HEK293 (cell line): ENCODE data around the gene RSL1D1.

ENCODE experiments used
- CTCF ChIA-PET: fragments of 350-600 bp; formaldehyde crosslinking; extraction: SDS; loops from one replicate; lab custom pipeline; 2021; ENCODE audit warnings: antibody characterized with exemption; lab: Yijun Ruan, JAX
- POLR2A ChIA-PET: fragments of 300-600 bp; formaldehyde crosslinking; extraction: SDS; loops from one replicate; lab custom pipeline; 2020; ENCODE audit warnings: antibody characterized with exemption, inconsistent platforms; lab: Yijun Ruan, JAX
- H3K27ac ChIP-seq: fragments of 200-500 bp; sonication (Bioruptor generic); 2 replicates; pipeline ENCODE4 v1.5.1; 2014; ENCODE audit warnings: low read depth, low read length, control low read depth, inconsistent platforms; ENCODE audit errors: extremely low read depth
- H3K36me3 ChIP-seq, 2 experiments: fragments of 200-500 bp in 1 of 2; sonication (Bioruptor generic) in 1 of 2; 1 replicate in 1 of 2; 2 replicates in 1 of 2; pipeline ENCODE4 v1.5.1; 2014 to 2017; ENCODE audit warnings: inconsistent platforms in 2 of 2, low read length in 2 of 2; ENCODE audit not compliant: control insufficient read depth in 2 of 2, insufficient read depth in 1 of 2
- H3K4me1 ChIP-seq: fragments of 200-500 bp; sonication (Bioruptor generic); 2 replicates; pipeline ENCODE4 v1.5.1; 2014; ENCODE audit warnings: mild to moderate bottlenecking, low read length, inconsistent platforms; ENCODE audit not compliant: control insufficient read depth, insufficient read depth
- H3K4me3 ChIP-seq: 2 replicates; pipeline ENCODE4 v1.5.1; 2011; ENCODE audit warnings: low read depth, mild to moderate bottlenecking, control low read depth, low read length, moderate library complexity
- H3K9me3 ChIP-seq: fragments of 200-500 bp; sonication (Bioruptor generic); 2 replicates; pipeline ENCODE4 v1.5.1; 2014; ENCODE audit warnings: low read depth, low read length, inconsistent platforms; ENCODE audit not compliant: control insufficient read depth, insufficient read depth
- PRDM10 ChIP-seq: fragments of 450-650 bp; formaldehyde crosslinking; IDR thresholded peaks from 2 replicates; pipeline ENCODE4 v1.5.1; 2016; ENCODE audit warnings: missing biosample characterization, missing genetic modification characterization
- SCRT1 ChIP-seq: fragments of 450-650 bp; formaldehyde crosslinking; IDR thresholded peaks from 2 replicates; pipeline ENCODE4 v1.5.1; 2016; ENCODE audit warnings: missing biosample characterization, missing genetic modification characterization, borderline replicate concordance
- YY1 ChIP-seq: fragments of 450-650 bp; formaldehyde crosslinking; IDR thresholded peaks from 2 replicates; pipeline ENCODE4 v1.5.1; 2018; ENCODE audit warnings: missing biosample characterization, missing genetic modification characterization
- YY2 ChIP-seq: fragments of 450-650 bp; formaldehyde crosslinking; IDR thresholded peaks from 2 replicates; pipeline ENCODE4 v1.5.1; 2016; ENCODE audit warnings: missing biosample characterization, missing genetic modification characterization
- ZBTB11 ChIP-seq: fragments of 450-650 bp; formaldehyde crosslinking; conservative IDR thresholded peaks from 2 replicates; pipeline ENCODE4 v1.5.1; 2016; ENCODE audit warnings: low read depth, missing biosample characterization, missing genetic modification characterization
- ZBTB20 ChIP-seq: fragments of 450-650 bp; formaldehyde crosslinking; IDR thresholded peaks from 2 replicates; pipeline ENCODE4 v1.5.1; 2016; ENCODE audit warnings: missing biosample characterization, missing genetic modification characterization
- ZBTB6 ChIP-seq: fragments of 450-650 bp; formaldehyde crosslinking; IDR thresholded peaks from 2 replicates; pipeline ENCODE4 v1.5.1; 2017; ENCODE audit warnings: missing biosample characterization, missing genetic modification characterization
- ZIC2 ChIP-seq: fragments of 450-650 bp; formaldehyde crosslinking; IDR thresholded peaks from 2 replicates; pipeline ENCODE4 v1.5.1; 2016; ENCODE audit warnings: missing biosample characterization, missing genetic modification characterization
- ZNF112 ChIP-seq: fragments of 450-650 bp; formaldehyde crosslinking; IDR thresholded peaks from 2 replicates; pipeline ENCODE4 v1.5.0; 2017; ENCODE audit warnings: missing biosample characterization, missing genetic modification characterization
- ZNF146 ChIP-seq: fragments of 450-650 bp; formaldehyde crosslinking; IDR thresholded peaks from 2 replicates; pipeline ENCODE4 v1.5.1; 2016; ENCODE audit warnings: missing biosample characterization, missing genetic modification characterization
- ZNF24 ChIP-seq: fragments of 450-650 bp; formaldehyde crosslinking; IDR thresholded peaks from 2 replicates; pipeline ENCODE4 v1.5.1; 2016; ENCODE audit warnings: missing biosample characterization, missing genetic modification characterization
- ZNF548 ChIP-seq: fragments of 450-650 bp; formaldehyde crosslinking; IDR thresholded peaks from 2 replicates; pipeline ENCODE4 v1.5.1; 2016; ENCODE audit warnings: missing biosample characterization, missing genetic modification characterization
- ZNF600 ChIP-seq: fragments of 450-650 bp; formaldehyde crosslinking; IDR thresholded peaks from 2 replicates; pipeline ENCODE4 v1.5.1; 2016; ENCODE audit warnings: missing biosample characterization, missing genetic modification characterization
- ZNF629 ChIP-seq: fragments of 450-650 bp; formaldehyde crosslinking; IDR thresholded peaks from 2 replicates; pipeline ENCODE4 v1.5.1; 2017; ENCODE audit warnings: missing biosample characterization, missing genetic modification characterization
- ZNF639 ChIP-seq: fragments of 450-650 bp; formaldehyde crosslinking; IDR thresholded peaks from 2 replicates; pipeline ENCODE4 v1.5.1; 2016; ENCODE audit warnings: missing biosample characterization, missing genetic modification characterization
- ZNF76 ChIP-seq: fragments of 450-650 bp; formaldehyde crosslinking; IDR thresholded peaks from 2 replicates; pipeline ENCODE4; 2016; ENCODE audit warnings: low read depth, missing biosample characterization, missing genetic modification characterization, borderline replicate concordance
- TF ChIP-seq, protein P1 (sequence below): fragments of 450-650 bp; formaldehyde crosslinking; IDR thresholded peaks from 2 replicates; pipeline ENCODE4 v1.5.1; 2016; ENCODE audit warnings: missing biosample characterization, missing genetic modification characterization, borderline replicate concordance
- TF ChIP-seq, protein P2 (sequence below): sonication (generic); formaldehyde crosslinking; IDR thresholded peaks from 2 replicates; pipeline ENCODE4 v1.8.1; 2022; ENCODE audit warnings: mild to moderate bottlenecking, moderate library complexity, missing genetic modification reagents

RSL1D1 gene

DNA sequence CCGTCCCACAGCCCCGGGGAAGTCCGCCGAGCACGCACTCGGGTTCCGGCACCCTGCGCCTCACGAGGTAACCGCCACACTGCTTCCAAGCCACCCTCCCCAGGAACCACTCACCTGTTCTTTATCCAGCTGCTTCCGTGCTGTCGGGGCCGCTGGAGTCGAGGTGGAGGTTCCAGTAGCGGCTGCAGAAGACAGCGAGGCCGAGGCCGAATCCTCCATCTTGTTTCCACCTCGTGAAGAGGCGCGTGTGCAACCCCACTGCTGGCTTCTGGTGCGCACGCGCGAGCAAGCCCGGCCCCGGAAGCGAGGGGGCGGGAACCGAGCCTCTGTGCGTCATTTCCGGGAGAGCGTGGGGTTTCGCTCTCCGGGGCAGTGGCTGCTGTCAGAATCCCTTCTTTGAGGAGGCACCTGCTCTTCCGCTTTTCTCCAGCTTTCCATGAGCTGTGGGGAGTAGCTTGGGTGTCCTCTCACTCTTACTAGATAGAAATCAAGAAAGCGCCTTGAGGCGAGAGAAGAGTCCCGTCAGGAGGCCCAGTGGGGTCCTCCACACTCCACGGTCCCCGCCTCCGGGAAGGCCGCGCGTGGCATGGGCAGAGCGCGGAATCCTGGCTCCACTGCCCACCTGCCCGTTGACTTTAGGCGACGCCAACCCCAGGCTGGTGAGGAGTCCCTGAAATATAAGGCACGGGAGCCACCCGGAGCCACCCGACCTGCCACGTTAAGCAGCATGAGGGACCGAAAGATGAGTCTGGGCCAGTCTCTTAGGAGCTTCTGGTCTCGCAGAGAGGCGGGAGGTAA lies at the start of gene RSL1D1:
Gene RSL1D1, minus strand, starts transcription at position 249 of the 798 bp plus-strand sequence. Its CDS starts 30 bp downstream, at position 219.
- Histone ChIP-seq H3K4me3 (peak within 1 kb of the TSS; percentile 91), H3K36me3 (peaks cover 33 to 44% of the 10 kb centered on the region in 2 experiments), H3K4me1 (no peaks in the 10 kb centered on the region), H3K27ac (peak within 1 kb of the TSS; percentile 87), H3K9me3 (no peaks in the 10 kb centered on the region)
- CTCF ChIA-PET, result interaction anchor here (0.6 to 1.6 kb wide), 3 partner anchors 137 to 244 kb away, joined by 3 to 8 read pairs (median 3); no protein-coding TSS in a partner anchor
- POLR2A ChIA-PET, result interaction anchor here (0.6 to 1.6 kb wide), 9 partner anchors 11 to 356 kb away, joined by 3 to 7 read pairs (median 3); partner anchors contain the start of genes GSPT1 and ZC3H7A
- TF ChIP-seq ZNF112 (tag by site-specific recombination), result no peak
- peak; percentile 92 for TF ChIP-seq ZBTB11 (tag by site-specific recombination)
- peak; percentile 11; the same call in 1 of the 2 replicates for TF ChIP-seq ZNF639 (tag by site-specific recombination)
- 0 out of 2 replicates have a peak, but pooled peaks have one; percentile 4 for TF ChIP-seq ZNF146
- TF ChIP-seq, protein P1, sequence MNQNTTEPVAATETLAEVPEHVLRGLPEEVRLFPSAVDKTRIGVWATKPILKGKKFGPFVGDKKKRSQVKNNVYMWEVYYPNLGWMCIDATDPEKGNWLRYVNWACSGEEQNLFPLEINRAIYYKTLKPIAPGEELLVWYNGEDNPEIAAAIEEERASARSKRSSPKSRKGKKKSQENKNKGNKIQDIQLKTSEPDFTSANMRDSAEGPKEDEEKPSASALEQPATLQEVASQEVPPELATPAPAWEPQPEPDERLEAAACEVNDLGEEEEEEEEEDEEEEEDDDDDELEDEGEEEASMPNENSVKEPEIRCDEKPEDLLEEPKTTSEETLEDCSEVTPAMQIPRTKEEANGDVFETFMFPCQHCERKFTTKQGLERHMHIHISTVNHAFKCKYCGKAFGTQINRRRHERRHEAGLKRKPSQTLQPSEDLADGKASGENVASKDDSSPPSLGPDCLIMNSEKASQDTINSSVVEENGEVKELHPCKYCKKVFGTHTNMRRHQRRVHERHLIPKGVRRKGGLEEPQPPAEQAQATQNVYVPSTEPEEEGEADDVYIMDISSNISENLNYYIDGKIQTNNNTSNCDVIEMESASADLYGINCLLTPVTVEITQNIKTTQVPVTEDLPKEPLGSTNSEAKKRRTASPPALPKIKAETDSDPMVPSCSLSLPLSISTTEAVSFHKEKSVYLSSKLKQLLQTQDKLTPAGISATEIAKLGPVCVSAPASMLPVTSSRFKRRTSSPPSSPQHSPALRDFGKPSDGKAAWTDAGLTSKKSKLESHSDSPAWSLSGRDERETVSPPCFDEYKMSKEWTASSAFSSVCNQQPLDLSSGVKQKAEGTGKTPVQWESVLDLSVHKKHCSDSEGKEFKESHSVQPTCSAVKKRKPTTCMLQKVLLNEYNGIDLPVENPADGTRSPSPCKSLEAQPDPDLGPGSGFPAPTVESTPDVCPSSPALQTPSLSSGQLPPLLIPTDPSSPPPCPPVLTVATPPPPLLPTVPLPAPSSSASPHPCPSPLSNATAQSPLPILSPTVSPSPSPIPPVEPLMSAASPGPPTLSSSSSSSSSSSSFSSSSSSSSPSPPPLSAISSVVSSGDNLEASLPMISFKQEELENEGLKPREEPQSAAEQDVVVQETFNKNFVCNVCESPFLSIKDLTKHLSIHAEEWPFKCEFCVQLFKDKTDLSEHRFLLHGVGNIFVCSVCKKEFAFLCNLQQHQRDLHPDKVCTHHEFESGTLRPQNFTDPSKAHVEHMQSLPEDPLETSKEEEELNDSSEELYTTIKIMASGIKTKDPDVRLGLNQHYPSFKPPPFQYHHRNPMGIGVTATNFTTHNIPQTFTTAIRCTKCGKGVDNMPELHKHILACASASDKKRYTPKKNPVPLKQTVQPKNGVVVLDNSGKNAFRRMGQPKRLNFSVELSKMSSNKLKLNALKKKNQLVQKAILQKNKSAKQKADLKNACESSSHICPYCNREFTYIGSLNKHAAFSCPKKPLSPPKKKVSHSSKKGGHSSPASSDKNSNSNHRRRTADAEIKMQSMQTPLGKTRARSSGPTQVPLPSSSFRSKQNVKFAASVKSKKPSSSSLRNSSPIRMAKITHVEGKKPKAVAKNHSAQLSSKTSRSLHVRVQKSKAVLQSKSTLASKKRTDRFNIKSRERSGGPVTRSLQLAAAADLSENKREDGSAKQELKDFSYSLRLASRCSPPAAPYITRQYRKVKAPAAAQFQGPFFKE (tag by site-specific recombination), result no peak
- no peak; the same call in 1 of the 2 replicates for TF ChIP-seq ZNF600 (tag by site-specific recombination)
- peak; percentile 14; the same call in 1 of the 2 replicates for TF ChIP-seq ZBTB20 (tag by site-specific recombination)
- peak; percentile 89 for TF ChIP-seq YY1
- peak; percentile 40; the same call in 1 of the 2 replicates for TF ChIP-seq PRDM10
- no peak for TF ChIP-seq ZBTB6 (tag by site-specific recombination)
- no peak for TF ChIP-seq SCRT1 (tag by site-specific recombination)
- peak; percentile 80 for TF ChIP-seq YY2 (tag by site-specific recombination)
- TF ChIP-seq, protein P2, sequence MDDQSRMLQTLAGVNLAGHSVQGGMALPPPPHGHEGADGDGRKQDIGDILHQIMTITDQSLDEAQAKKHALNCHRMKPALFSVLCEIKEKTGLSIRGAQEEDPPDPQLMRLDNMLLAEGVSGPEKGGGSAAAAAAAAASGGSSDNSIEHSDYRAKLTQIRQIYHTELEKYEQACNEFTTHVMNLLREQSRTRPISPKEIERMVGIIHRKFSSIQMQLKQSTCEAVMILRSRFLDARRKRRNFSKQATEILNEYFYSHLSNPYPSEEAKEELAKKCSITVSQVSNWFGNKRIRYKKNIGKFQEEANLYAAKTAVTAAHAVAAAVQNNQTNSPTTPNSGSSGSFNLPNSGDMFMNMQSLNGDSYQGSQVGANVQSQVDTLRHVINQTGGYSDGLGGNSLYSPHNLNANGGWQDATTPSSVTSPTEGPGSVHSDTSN (CRISPR knock-in tag), result 0 out of 2 replicates have a peak, but pooled peaks have one; percentile 31
- no peak for TF ChIP-seq ZNF548 (tag by site-specific recombination)
- TF ChIP-seq ZIC2 (tag by site-specific recombination), result no peak
- no peak; the same call in 1 of the 2 replicates for TF ChIP-seq ZNF76 (tag by site-specific recombination)
- peak; percentile 57 for TF ChIP-seq ZNF629 (tag by site-specific recombination)
- TF ChIP-seq ZNF24, result 0 out of 2 replicates have a peak, but pooled peaks have one; percentile 23
